NCI-H128 (cell line): Measurements from ENCODE around the gene ASCL2.
"Not testable (repeated sequence)": the region's sequence is repeated elsewhere in the genome, so short reads cannot be mapped to it uniquely, and the experiment has no call there.

Source experiments
- DNase-seq: peaks from one replicate; lab custom pipeline; 2025; ENCODE audit not compliant: unreplicated experiment; lab: John Stamatoyannopoulos, UW

Gene ASCL2

GRCh38 chr11:2298795-2299761 is 28.7 kb upstream of the ASCL2 start:
- no peak for DNase-seq

- no peak for DNase-seq
Observed at GRCh38 chr11:2298131-2298794, 27.9 kb upstream of the ASCL2 start.

GRCh38 chr11:2297623-2298030 is 27.2 kb upstream of the ASCL2 start:
- DNase-seq = no peak

- DNase-seq = no peak
Observed at GRCh38 chr11:2296913-2297622, 26.7 kb upstream of the ASCL2 start.

- no peak for DNase-seq
Observed at GRCh38 chr11:2295971-2296912, 25.9 kb upstream of the ASCL2 start.

GRCh38 chr11:2294926-2295290 is 24.5 kb upstream of the ASCL2 start:
- DNase-seq = no peak

- no peak for DNase-seq
Observed at GRCh38 chr11:2293984-2294925, 23.9 kb upstream of the ASCL2 start.

GRCh38 chr11:2293531-2293971 is 23.2 kb upstream of the ASCL2 start:
- DNase-seq = no peak

GRCh38 chr11:2290351-2290841 is 20.0 kb upstream of the ASCL2 start:
- DNase-seq = no peak

GRCh38 chr11:2289859-2290258 is 19.5 kb upstream of the ASCL2 start:
- no peak for DNase-seq

GRCh38 chr11:2289350-2289749 is 19.0 kb upstream of the ASCL2 start:
- DNase-seq = no peak

- no peak for DNase-seq
Observed at GRCh38 chr11:2287091-2287490, 16.7 kb upstream of the ASCL2 start.

- DNase-seq = not testable (repeated sequence)
Observed at GRCh38 chr11:2286350-2286749, 16.0 kb upstream of the ASCL2 start.

GRCh38 chr11:2280208-2280607 is 9.8 kb upstream of the ASCL2 start:
- DNase-seq = no peak

GRCh38 chr11:2277933-2278523 is 7.6 kb upstream of the ASCL2 start:
- DNase-seq = no peak

- no peak for DNase-seq
Observed at GRCh38 chr11:2277008-2277346, 6.6 kb upstream of the ASCL2 start.

- no peak for DNase-seq
Observed at GRCh38 chr11:2276280-2277007, 6.1 kb upstream of the ASCL2 start.
